PC-9 (cell line): Measurements from ENCODE around the gene PLEKHB1. TPM values are rescaled to one million over a fixed set of nuclear protein-coding genes. Genes with fewer than 3 reads are reported as not detected.

Experiments
- BruUV-seq: library from RNA; stranded (reverse); fragments of 400-500 nt; replicated peaks from 2 replicates; lab custom pipeline; 2021; lab: Mats Ljungman, UMichigan
- CTCF ChIA-PET: fragments of 300-600 bp; sonication (Branson Sonifier 250); formaldehyde crosslinking; loops from one replicate; lab custom pipeline; 2022; ENCODE audit warnings: antibody characterized with exemption; lab: Charles Lee
- POLR2A ChIA-PET: fragments of 300-600 bp; sonication (Branson Sonifier 250); formaldehyde crosslinking; loops from one replicate; lab custom pipeline; 2022; ENCODE audit warnings: antibody characterized with exemption; ENCODE audit not compliant: unreplicated experiment; lab: Charles Lee
- DNase-seq, 2 experiments: peaks; one replicate each; pipeline versions ENCODE4 v3.0.0 to v3.0.0-alpha.2; 2015 to 2022; ENCODE audit warnings: mixed read lengths in 1 of 2
- H2AFZ ChIP-seq: fragments of 200-600 bp; sonication (generic); 2 replicates; pipeline ENCODE4 v1.8.1; 2017; ENCODE audit warnings: antibody characterized with exemption
- H3F3A ChIP-seq: fragments of 200-600 bp; sonication (generic); 2 replicates; pipeline ENCODE4 v1.8.1; 2017; ENCODE audit warnings: antibody characterized with exemption, mild to moderate bottlenecking, low read depth; ENCODE audit not compliant: insufficient read depth
- H3K27ac ChIP-seq: fragments of 200-600 bp; sonication (generic); 2 replicates; pipeline ENCODE4 v1.6.1; 2016; ENCODE audit warnings: mixed run types
- H3K27me3 ChIP-seq: fragments of 200-600 bp; sonication (generic); 2 replicates; pipeline ENCODE4 v1.6.1; 2016; ENCODE audit warnings: low read depth, mixed run types; ENCODE audit not compliant: insufficient read depth
- H3K36me3 ChIP-seq: fragments of 200-600 bp; sonication (generic); 2 replicates; pipeline ENCODE4 v1.6.1; 2016; ENCODE audit warnings: low read depth, mixed run types
- H3K4me1 ChIP-seq: fragments of 200-600 bp; sonication (generic); replicated peaks from 2 replicates; pipeline ENCODE4 v1.6.1; 2016; ENCODE audit warnings: mixed run types; ENCODE audit not compliant: insufficient read depth
- H3K4me2 ChIP-seq: fragments of 200-600 bp; sonication (generic); 2 replicates; pipeline ENCODE4 v1.6.1; 2017; ENCODE audit warnings: mixed run types
- H3K4me3 ChIP-seq: fragments of 200-600 bp; sonication (generic); 2 replicates; pipeline ENCODE4 v1.6.1; 2016; ENCODE audit warnings: mixed run types
- H3K79me2 ChIP-seq: fragments of 200-600 bp; sonication (generic); 2 replicates; pipeline ENCODE4 v1.6.1; 2017; ENCODE audit warnings: low read depth, mixed run types
- H3K9me2 ChIP-seq: fragments of 200-600 bp; sonication (generic); 2 replicates; pipeline ENCODE4 v1.8.1; 2017; ENCODE audit warnings: mild to moderate bottlenecking; ENCODE audit not compliant: insufficient read depth
- H3K9me3 ChIP-seq: fragments of 200-600 bp; sonication (generic); 2 replicates; pipeline ENCODE4 v1.8.1; 2016; ENCODE audit warnings: low read depth; ENCODE audit not compliant: insufficient read depth
- H4K20me1 ChIP-seq: fragments of 200-600 bp; sonication (generic); 2 replicates; pipeline ENCODE4 v1.8.1; 2017; ENCODE audit not compliant: insufficient read depth
- CTCF ChIP-seq: fragments of 200-600 bp; sonication (generic); conservative IDR thresholded peaks from 2 replicates; pipeline ENCODE4 v1.6.1; 2017; ENCODE audit warnings: mixed run types, antibody characterized with exemption, mild to moderate bottlenecking, moderate library complexity
- EZH2 ChIP-seq: fragments of 200-600 bp; sonication (generic); IDR thresholded peaks from 2 replicates; pipeline ENCODE4 v1.8.0; 2017; ENCODE audit warnings: antibody characterized with exemption, low read depth
- intact Hi-C: fragments of 100-400 bp; cut with micrococcal nuclease; formaldehyde crosslinking; loops from one replicate; pipeline ENCODE4 v1.10.0; 2022; ENCODE audit not compliant: unreplicated experiment
- total RNA-seq: library from RNA; stranded (reverse); gene quantifications from 2 replicates; pipeline ENCODE4 v1.2.3, GENCODE V29; 2021

Gene PLEKHB1
- total RNA-seq, 1 experiment from 2014 or later: 29.1 TPM

GRCh38 chr11:73693899-73694525 lies 47.6 kb downstream of the PLEKHB1 start:
- Histone ChIP-seq H3K27ac (no peak overlapping the region), H3K9me2 (no peaks in the 10 kb centered on the region), H2AFZ (no peak overlapping the region), H4K20me1 (no peaks in the 10 kb centered on the region), H3K4me3 (no peak overlapping the region), H3K4me1 (no peaks in the 10 kb centered on the region), H3K9me3 (no peaks in the 10 kb centered on the region), H3K79me2 (no peaks in the 10 kb centered on the region), H3K36me3 (no peaks in the 10 kb centered on the region), H3K4me2 (no peak overlapping the region), H3F3A (no peaks in the 10 kb centered on the region), H3K27me3 (no peaks in the 10 kb centered on the region)
- no TSS peak for BruUV-seq
- intact Hi-C loops: no loop called here
- POLR2A ChIA-PET: no interaction called here
- TF ChIP-seq CTCF: no peak
- no peak for TF ChIP-seq EZH2
- CTCF ChIA-PET: no interaction called here
- DNase-seq: no peak

GRCh38 chr11:73705053-73705452 lies 58.7 kb downstream of the PLEKHB1 start:
- Histone ChIP-seq H3K4me3 (no peak overlapping the region), H3K9me2 (no peaks in the 10 kb centered on the region), H3K36me3 (peaks cover 4% of the 10 kb centered on the region; the same call in 1 of the 2 replicates), H3K27ac (no peak overlapping the region), H2AFZ (no peak overlapping the region), H3K4me2 (no peak overlapping the region), H4K20me1 (0 out of 2 replicates have a peak, but pooled peaks cover 6% of the 10 kb centered on the region), H3K4me1 (no peaks in the 10 kb centered on the region), H3K9me3 (no peaks in the 10 kb centered on the region), H3F3A (peaks cover 6% of the 10 kb centered on the region), H3K27me3 (no peaks in the 10 kb centered on the region), H3K79me2 (no peaks in the 10 kb centered on the region)
- no peak for DNase-seq
- ChIA-PET CTCF (no interaction called here), POLR2A (no interaction called here)
- intact Hi-C loops: no loop called here
- no TSS peak for BruUV-seq
- TF ChIP-seq EZH2 (no peak), CTCF (no peak)

- Histone ChIP-seq H2AFZ (no peak overlapping the region), H3K4me1 (no peaks in the 10 kb centered on the region), H3F3A (peaks cover 4% of the 10 kb centered on the region; the same call in 1 of the 2 replicates), H4K20me1 (peaks cover 23% of the 10 kb centered on the region), H3K9me3 (no peaks in the 10 kb centered on the region), H3K36me3 (peaks cover 31% of the 10 kb centered on the region), H3K27me3 (no peaks in the 10 kb centered on the region), H3K4me2 (no peak overlapping the region), H3K27ac (no peak overlapping the region), H3K4me3 (no peak overlapping the region), H3K9me2 (no peaks in the 10 kb centered on the region), H3K79me2 (0 out of 2 replicates have a peak, but pooled peaks cover 6% of the 10 kb centered on the region)
- ChIA-PET CTCF (no interaction called here), POLR2A (interaction anchor here (0.6 kb wide), 1 partner anchor 24 kb away, joined by 4 read pairs; no protein-coding TSS in a partner anchor)
- DNase-seq: no peak
- TF ChIP-seq CTCF: no peak
- TF ChIP-seq EZH2: no peak
- intact Hi-C loops: no loop called here
- BruUV-seq: no TSS peak
Measured at GRCh38 chr11:73710964-73711363, 64.6 kb downstream of the PLEKHB1 start.

Other genes with a start within 250 kb of the PLEKHB1 start
- 38.6 and 51.2 TPM in 2 replicates for gene FAM168A, start 48.5 kb upstream of the PLEKHB1 start, total RNA-seq
- gene RAB6A, start 114.5 kb downstream of the PLEKHB1 start, total RNA-seq: 134 and 142 TPM in 2 replicates
- 58.7 and 64.5 TPM in 2 replicates for gene MRPL48, start 141.3 kb downstream of the PLEKHB1 start, total RNA-seq
- gene COA4, start 230.3 kb downstream of the PLEKHB1 start, total RNA-seq: 79.7 and 92.4 TPM in 2 replicates
- 30.0 and 30.7 TPM in 2 replicates for gene PAAF1, start 230.4 kb downstream of the PLEKHB1 start, total RNA-seq